ENCODE data around the gene PPP1R12A. TPM values are rescaled to one million over a fixed set of nuclear protein-coding genes. Genes with fewer than 3 reads are reported as not detected.

Gene PPP1R12A
- total RNA-seq, 1 experiment from 2014 or later: 69.9 TPM

DNA sequence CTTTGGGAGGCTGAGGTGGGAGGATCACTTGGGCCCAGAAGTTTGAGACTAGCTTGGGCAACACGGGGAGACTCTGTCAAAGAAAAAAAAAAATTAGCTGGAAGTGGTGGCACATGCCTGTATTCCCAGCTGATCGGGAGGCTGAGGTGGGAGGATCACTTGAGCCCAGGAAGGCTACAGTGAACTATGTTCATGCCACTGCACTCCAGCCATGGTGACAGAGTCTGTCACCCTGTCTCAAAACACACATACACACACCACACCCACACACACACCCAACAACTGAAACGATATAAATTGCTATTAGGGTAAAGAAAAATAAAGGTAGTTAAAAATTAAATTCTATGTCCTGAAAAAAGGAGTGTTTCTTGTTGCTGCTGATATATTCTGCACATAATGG is 7.9 kb downstream of the PPP1R12A start:
- Histone ChIP-seq H3K9me3 (ENCODE audit: insufficient read depth, low read depth) (no peaks in the 10 kb centered on the region), H3F3A (ENCODE audit: insufficient read depth, low read depth) (0 out of 2 replicates have a peak, but pooled peaks cover 4% of the 10 kb centered on the region), H4K20me1 (ENCODE audit: insufficient read depth) (peaks cover 27% of the 10 kb centered on the region), H3K4me2 (no peak overlapping the region), H3K27ac (no peak overlapping the region), H3K27me3 (ENCODE audit: insufficient read depth, low read depth) (no peaks in the 10 kb centered on the region), H3K4me1 (replicated peaks; ENCODE audit: insufficient read depth) (peaks cover 5% of the 10 kb centered on the region), H3K36me3 (ENCODE audit: low read depth) (no peaks in the 10 kb centered on the region), H3K9me2 (ENCODE audit: insufficient read depth) (no peaks in the 10 kb centered on the region), H3K4me3 (no peak overlapping the region), H3K79me2 (ENCODE audit: low read depth) (peaks cover 100% of the 10 kb centered on the region), H2AFZ (no peak overlapping the region)
- DNase-seq: no peak
- ChIA-PET POLR2A (ENCODE audit: unreplicated experiment) (no interaction called here), CTCF (no interaction called here)
- TF ChIP-seq, protein P1, sequence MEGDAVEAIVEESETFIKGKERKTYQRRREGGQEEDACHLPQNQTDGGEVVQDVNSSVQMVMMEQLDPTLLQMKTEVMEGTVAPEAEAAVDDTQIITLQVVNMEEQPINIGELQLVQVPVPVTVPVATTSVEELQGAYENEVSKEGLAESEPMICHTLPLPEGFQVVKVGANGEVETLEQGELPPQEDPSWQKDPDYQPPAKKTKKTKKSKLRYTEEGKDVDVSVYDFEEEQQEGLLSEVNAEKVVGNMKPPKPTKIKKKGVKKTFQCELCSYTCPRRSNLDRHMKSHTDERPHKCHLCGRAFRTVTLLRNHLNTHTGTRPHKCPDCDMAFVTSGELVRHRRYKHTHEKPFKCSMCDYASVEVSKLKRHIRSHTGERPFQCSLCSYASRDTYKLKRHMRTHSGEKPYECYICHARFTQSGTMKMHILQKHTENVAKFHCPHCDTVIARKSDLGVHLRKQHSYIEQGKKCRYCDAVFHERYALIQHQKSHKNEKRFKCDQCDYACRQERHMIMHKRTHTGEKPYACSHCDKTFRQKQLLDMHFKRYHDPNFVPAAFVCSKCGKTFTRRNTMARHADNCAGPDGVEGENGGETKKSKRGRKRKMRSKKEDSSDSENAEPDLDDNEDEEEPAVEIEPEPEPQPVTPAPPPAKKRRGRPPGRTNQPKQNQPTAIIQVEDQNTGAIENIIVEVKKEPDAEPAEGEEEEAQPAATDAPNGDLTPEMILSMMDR (conservative IDR thresholded peaks at IDR 0.05): no peak
- no peak for TF ChIP-seq EZH2 (IDR thresholded peaks at IDR 0.05; ENCODE audit: low read depth)
- BruUV-seq (replicated peaks): no TSS peak
- intact Hi-C loops (cut with micrococcal nuclease; ENCODE audit: unreplicated experiment): no loop called here

DNA sequence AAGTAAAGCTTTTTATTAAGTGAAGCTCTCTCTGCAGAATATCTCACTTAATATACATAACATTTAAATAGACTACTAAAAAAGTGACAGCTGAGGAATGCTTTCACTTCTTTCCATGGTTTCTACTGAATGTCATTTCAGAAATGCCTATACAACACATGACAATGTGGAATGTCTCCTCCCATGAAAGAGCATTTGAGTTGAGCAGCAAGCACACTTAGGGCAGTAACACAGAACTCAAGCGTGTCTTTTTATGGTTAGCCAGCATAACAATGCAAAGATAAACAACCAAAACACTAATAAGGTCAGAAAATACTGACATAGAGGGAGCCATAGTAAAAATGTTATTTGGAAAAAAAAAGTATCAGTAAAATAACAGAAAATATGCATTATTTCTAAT is 9.4 kb downstream of the PPP1R12A start:
- no peak for DNase-seq
- ChIA-PET POLR2A (ENCODE audit: unreplicated experiment) (no interaction called here), CTCF (no interaction called here)
- no peaks in the 10 kb centered on the region for H3K4me1 ChIP-seq (replicated peaks; ENCODE audit: insufficient read depth)
- 0 out of 2 replicates have a peak, but pooled peaks cover 4% of the 10 kb centered on the region for H3F3A ChIP-seq (ENCODE audit: insufficient read depth, low read depth)
- no peak for TF ChIP-seq EZH2 (IDR thresholded peaks at IDR 0.05; ENCODE audit: low read depth)
- intact Hi-C loops (cut with micrococcal nuclease; ENCODE audit: unreplicated experiment): no loop called here
- no peak overlapping the region for H3K27ac ChIP-seq
- no peaks in the 10 kb centered on the region for H3K9me2 ChIP-seq (ENCODE audit: insufficient read depth)
- H3K4me2 ChIP-seq: no peak overlapping the region
- BruUV-seq (replicated peaks): no TSS peak
- H3K36me3 ChIP-seq (ENCODE audit: low read depth): peaks cover 2% of the 10 kb centered on the region; the same call in 1 of the 2 replicates
- H2AFZ ChIP-seq: no peak overlapping the region
- no peaks in the 10 kb centered on the region for H3K27me3 ChIP-seq (ENCODE audit: insufficient read depth, low read depth)
- no peaks in the 10 kb centered on the region for H3K9me3 ChIP-seq (ENCODE audit: insufficient read depth, low read depth)
- H3K4me3 ChIP-seq: no peak overlapping the region
- H4K20me1 ChIP-seq (ENCODE audit: insufficient read depth): peaks cover 27% of the 10 kb centered on the region
- H3K79me2 ChIP-seq (ENCODE audit: low read depth): peaks cover 99% of the 10 kb centered on the region

DNA sequence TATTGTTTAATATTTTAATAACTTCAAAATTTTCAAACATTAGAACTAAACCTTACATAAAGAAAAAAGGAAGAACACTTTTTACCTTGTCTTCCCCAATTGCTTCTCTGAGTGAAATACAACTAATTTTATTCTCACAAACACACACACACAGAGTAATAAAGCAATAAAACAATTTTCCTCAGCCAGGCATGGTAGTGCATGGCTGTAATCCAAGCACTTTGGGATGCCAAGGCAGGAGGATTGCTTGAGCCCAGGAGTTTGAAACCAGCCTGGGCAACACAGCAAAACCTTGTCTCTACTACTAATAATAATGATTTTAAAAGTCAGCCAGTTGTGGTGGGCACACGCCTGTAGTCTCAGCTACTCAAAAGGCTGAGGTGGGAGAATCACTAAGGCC is 13.1 kb downstream of the PPP1R12A start:
- no peak overlapping the region for H2AFZ ChIP-seq
- no peak for TF ChIP-seq EZH2 (IDR thresholded peaks at IDR 0.05; ENCODE audit: low read depth)
- TF ChIP-seq, protein P1 (conservative IDR thresholded peaks at IDR 0.05): no peak

More for the DNA sequence above, 13.1 kb downstream of the PPP1R12A start:
- Histone ChIP-seq H3K9me2 (ENCODE audit: insufficient read depth) (no peaks in the 10 kb centered on the region), H3K4me3 (no peak overlapping the region), H3K27me3 (ENCODE audit: insufficient read depth, low read depth) (no peaks in the 10 kb centered on the region), H3K79me2 (ENCODE audit: low read depth) (peaks cover 96% of the 10 kb centered on the region), H3K4me2 (no peak overlapping the region), H3K4me1 (replicated peaks; ENCODE audit: insufficient read depth) (no peaks in the 10 kb centered on the region), H4K20me1 (ENCODE audit: insufficient read depth) (peaks cover 31% of the 10 kb centered on the region), H3K36me3 (ENCODE audit: low read depth) (peaks cover 4% of the 10 kb centered on the region; the same call in 1 of the 2 replicates), H3K27ac (no peak overlapping the region), H3F3A (ENCODE audit: insufficient read depth, low read depth) (0 out of 2 replicates have a peak, but pooled peaks cover 4% of the 10 kb centered on the region), H3K9me3 (ENCODE audit: insufficient read depth, low read depth) (no peaks in the 10 kb centered on the region)
- no TSS peak for BruUV-seq (replicated peaks)
- ChIA-PET CTCF (no interaction called here), POLR2A (ENCODE audit: unreplicated experiment) (no interaction called here)
- intact Hi-C loops (cut with micrococcal nuclease; ENCODE audit: unreplicated experiment): no loop called here
- no peak for DNase-seq

Measured in PC-9 (cell line).